T47D (cell line): Measurements from ENCODE around the gene MRNIP.
A peak's percentile ranks its signal among the peaks of the same experiment; 100 is the strongest.

Experiments
- DNase-seq, 2 experiments: peaks; one replicate each; pipeline versions ENCODE4 v3.0.0 to v3.0.0-alpha.2; 2011 to 2012; ENCODE audit warnings: low read depth in 1 of 2, low spot score in 1 of 2
- JUND ChIP-seq: IDR thresholded peaks from 2 replicates; pipeline ENCODE4 v1.6.1; 2012; ENCODE audit warnings: low read depth
- in situ Hi-C: cut with HindIII; loops from 2 replicates; pipeline ENCODE4 v1.10.0; 2016; ENCODE audit warnings: low sequenced_read_pairs, low pct_unique_long_range_greater_than_20kb

The MRNIP gene

GRCh38 chr5:179798771-179799643 lies 59.6 kb downstream of the MRNIP start:
- in situ Hi-C loops, result no loop called here
- TF ChIP-seq JUND, result no peak
- no peak for DNase-seq

- no peak for DNase-seq
- in situ Hi-C loops, result no loop called here
- TF ChIP-seq JUND, result no peak
These were observed 60.4 kb downstream of the MRNIP start for GRCh38 chr5:179798144-179798770.

- no peak for DNase-seq
- TF ChIP-seq JUND, result no peak
- in situ Hi-C loops, result no loop called here
These were observed 60.9 kb downstream of the MRNIP start for GRCh38 chr5:179797741-179798140.

- DNase-seq, result no peak
- in situ Hi-C loops, result no loop called here
- TF ChIP-seq JUND, result no peak
These were observed 61.6 kb downstream of the MRNIP start for GRCh38 chr5:179796877-179797608.

GRCh38 chr5:179795863-179796833 lies 62.5 kb downstream of the MRNIP start:
- peak; percentile 78 to 90 for DNase-seq
- in situ Hi-C loops, result no loop called here

GRCh38 chr5:179795049-179795862 lies 63.4 kb downstream of the MRNIP start:
- TF ChIP-seq JUND, result no peak
- peak in 1 of 2 experiments; percentile 52 for DNase-seq
- in situ Hi-C loops, result no loop called here

More at GRCh38 chr5:179795863-179796833, 62.5 kb downstream of the MRNIP start:
- no peak for TF ChIP-seq JUND

- no peak for TF ChIP-seq JUND
- in situ Hi-C loops, result no loop called here
- DNase-seq, result no peak
These were observed 64.0 kb downstream of the MRNIP start for GRCh38 chr5:179794575-179794974.

- in situ Hi-C loops, result no loop called here
- TF ChIP-seq JUND, result no peak
- DNase-seq, result no peak
These were observed 64.4 kb downstream of the MRNIP start for GRCh38 chr5:179794171-179794570.

- DNase-seq, result no peak
These were observed 65.0 kb downstream of the MRNIP start, which contains the start of gene LTC4S for GRCh38 chr5:179793468-179794139. TSS of gene LTC4S (plus strand) at chr5:179793986. CDS start at chr5:179794081, 95 bp downstream.

GRCh38 chr5:179792612-179793467 lies 65.8 kb downstream of the MRNIP start:
- DNase-seq, result no peak
- in situ Hi-C loops, result no loop called here
- no peak for TF ChIP-seq JUND

More at GRCh38 chr5:179793468-179794139, 65.0 kb downstream of the MRNIP start, which contains the start of gene LTC4S:
- TF ChIP-seq JUND, result no peak
- in situ Hi-C loops, result no loop called here
